SJSA1 (cell line): Measurements from ENCODE around the gene RNF149. TPM values are rescaled to one million over a fixed set of nuclear protein-coding genes. Genes with fewer than 3 reads are reported as not detected.
"Not testable (repeated sequence)": the region's sequence is repeated elsewhere in the genome, so short reads cannot be mapped to it uniquely, and the experiment has no call there.

ENCODE experiments used
- DNase-seq, 2 experiments: peaks; one replicate each; pipeline ENCODE4 v3.0.0-alpha.2; 2015 to 2020; ENCODE audit warnings: low spot score in 2 of 2, low read depth in 1 of 2
- H3K27ac ChIP-seq: fragments of 250-450 bp; sonication (Bioruptor Pico); 2 replicates; pipeline ENCODE4 v1.5.1; 2020; ENCODE audit warnings: mild to moderate bottlenecking, moderate library complexity
- H3K27me3 ChIP-seq: fragments of 250-450 bp; sonication (Bioruptor Pico); replicated peaks from 2 replicates; pipeline ENCODE4 v1.5.1; 2020; ENCODE audit warnings: mild to moderate bottlenecking, moderate library complexity
- H3K36me3 ChIP-seq: fragments of 250-450 bp; sonication (Bioruptor Pico); 2 replicates; pipeline ENCODE4 v1.5.1; 2020; ENCODE audit warnings: mild to moderate bottlenecking
- H3K4me1 ChIP-seq: fragments of 250-450 bp; sonication (Bioruptor Pico); replicated peaks from 2 replicates; pipeline ENCODE4 v1.6.1; 2021; ENCODE audit warnings: mild to moderate bottlenecking
- H3K4me3 ChIP-seq: fragments of 250-450 bp; sonication (Bioruptor Pico); 2 replicates; pipeline ENCODE4 v1.5.1; 2020; ENCODE audit warnings: mild to moderate bottlenecking
- H3K9me3 ChIP-seq: fragments of 250-450 bp; sonication (Bioruptor Pico); replicated peaks from 2 replicates; pipeline ENCODE4 v1.5.1; 2020; ENCODE audit warnings: mild to moderate bottlenecking
- total RNA-seq: library from RNA; depleted of rRNA; stranded (reverse); fragments of >200 nt; shearing (Covaris generic); gene quantifications from 2 replicates; pipeline ENCODE4 v1.2.3, GENCODE V29; 2014

The RNF149 gene
- total RNA-seq, 1 experiment from 2014 or later: 37.6 TPM

DNA sequence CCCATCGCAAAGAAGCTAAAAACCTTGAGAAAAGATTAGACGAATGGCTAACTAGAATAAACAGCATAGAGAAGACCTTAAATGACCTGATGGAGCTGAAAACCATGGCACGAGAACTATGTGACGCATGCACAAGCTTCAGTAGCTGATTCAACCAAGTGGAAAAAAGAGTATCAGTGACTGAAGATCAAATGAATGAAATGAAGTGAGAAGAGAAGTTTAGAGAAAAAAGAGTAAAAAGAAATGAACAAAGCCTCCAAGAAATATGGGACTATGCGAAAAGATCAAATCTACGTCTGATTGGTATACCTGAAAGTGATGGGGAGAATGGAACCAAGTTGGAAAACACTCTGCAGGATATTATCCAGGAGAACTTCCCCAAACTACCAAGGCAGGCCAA, 8.1 kb upstream of the RNF149 start:
- H3K27me3 ChIP-seq, H3K4me3 ChIP-seq, DNase-seq, H3K9me3 ChIP-seq, H3K27ac ChIP-seq, H3K36me3 ChIP-seq, H3K4me1 ChIP-seq: not testable (repeated sequence)

DNA sequence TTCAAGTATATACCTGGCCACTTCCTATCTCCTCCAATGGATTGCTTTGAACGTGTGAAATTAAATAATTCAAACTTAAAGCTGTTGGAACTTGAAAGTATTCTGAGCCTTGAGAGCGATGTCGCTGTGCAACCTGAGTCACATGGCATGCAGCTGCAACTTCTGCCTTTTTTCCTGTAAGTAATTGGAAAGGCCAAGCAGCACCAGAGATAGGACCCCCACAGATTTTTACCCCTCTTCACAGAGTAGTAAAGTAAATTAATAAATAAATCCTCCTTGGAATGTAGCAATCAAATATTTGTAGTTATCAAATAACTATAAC, 3.2 kb upstream of the RNF149 start:
- H3K36me3 ChIP-seq: peaks cover 7% of the 10 kb centered on the region
- peaks cover 21% of the 10 kb centered on the region for H3K4me1 ChIP-seq
- H3K27me3 ChIP-seq: no peaks in the 10 kb centered on the region
- H3K27ac ChIP-seq: no peak overlapping the region
- no peak for DNase-seq
- H3K9me3 ChIP-seq: no peaks in the 10 kb centered on the region
- no peak overlapping the region for H3K4me3 ChIP-seq

DNA sequence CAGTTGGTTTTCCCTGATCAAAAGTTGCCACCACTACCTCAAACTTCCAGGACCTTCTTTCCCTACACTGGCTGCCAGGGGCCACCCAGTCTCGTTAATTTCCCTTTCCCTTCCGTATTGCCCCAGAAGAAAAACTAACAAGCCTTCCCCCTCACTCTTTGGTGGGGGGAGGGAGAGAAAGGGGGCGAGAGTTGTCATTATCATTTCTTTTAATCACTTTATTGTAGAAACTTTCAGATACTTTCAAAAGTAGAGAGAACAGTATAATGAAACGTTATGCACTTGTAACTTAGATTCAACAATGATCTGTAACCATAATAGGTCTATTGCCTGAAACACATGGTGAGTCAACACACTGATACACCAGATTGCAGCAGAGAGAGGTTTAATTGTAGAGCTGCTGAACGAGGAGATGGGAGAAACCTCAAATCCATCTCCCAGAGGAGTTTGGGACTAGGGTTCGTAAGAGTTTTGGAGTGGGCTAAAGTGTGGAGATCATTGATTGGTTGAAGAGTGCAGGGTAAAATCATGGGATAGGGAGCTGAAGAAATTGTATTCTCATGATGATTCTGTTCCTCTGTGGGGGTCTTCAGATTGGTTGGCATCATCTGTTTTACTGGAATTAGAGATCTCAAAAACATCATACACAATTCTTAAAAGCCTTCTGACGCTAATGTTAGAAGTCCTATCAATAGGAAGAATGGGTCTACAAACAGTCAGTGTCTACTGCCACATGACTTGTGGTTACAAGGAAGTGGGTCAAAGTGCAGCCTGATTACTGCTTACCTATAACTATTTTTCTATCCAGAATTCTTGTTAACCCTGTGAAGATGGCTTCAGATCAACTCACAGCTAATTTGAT, 2.6 kb upstream of the RNF149 start:
- Histone ChIP-seq H3K36me3 (peaks cover 13% of the 10 kb centered on the region), H3K4me3 (no peak overlapping the region), H3K4me1 (peaks cover 27% of the 10 kb centered on the region), H3K9me3 (no peaks in the 10 kb centered on the region), H3K27ac (no peak overlapping the region), H3K27me3 (no peaks in the 10 kb centered on the region)
- no peak for DNase-seq

DNA sequence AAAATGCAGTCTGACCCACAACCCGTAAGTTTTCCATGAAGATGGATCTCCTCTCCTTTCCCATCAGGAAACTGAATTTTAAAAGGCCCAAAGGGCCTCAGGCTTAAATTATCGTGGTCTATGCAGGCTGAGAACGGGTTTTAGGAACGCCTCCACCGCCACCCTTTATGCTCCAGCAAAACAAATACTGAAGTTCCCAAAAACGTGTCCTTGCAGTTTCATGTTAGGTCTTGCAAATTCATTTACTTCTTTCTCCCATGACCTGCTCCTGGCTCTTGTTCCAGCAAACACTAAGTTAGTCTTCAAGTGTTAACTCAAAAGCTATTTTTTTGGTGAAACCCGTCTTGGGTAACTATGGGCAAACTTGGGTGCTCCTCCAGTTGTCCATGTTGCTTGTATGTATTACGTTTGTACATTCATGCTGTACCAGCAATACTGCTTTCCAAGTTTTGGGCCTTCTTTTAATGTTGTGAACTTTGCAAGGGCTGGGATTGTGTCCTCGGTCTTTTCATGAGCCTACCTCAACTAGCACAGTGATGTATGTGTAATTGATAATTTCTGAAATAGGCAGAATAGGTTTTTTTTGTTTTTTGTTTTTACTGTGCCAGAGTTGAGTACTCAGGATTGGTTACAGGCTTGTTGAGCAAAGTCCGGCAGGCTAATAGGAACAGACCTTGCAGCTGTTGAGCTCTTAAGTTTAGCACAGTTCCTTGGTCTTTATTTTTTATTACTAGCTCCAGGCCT, 1.8 kb upstream of the RNF149 start:
- Histone ChIP-seq H3K27ac (no peak overlapping the region), H3K4me3 (no peak overlapping the region), H3K36me3 (peaks cover 17% of the 10 kb centered on the region), H3K4me1 (peaks cover 35% of the 10 kb centered on the region), H3K9me3 (no peaks in the 10 kb centered on the region), H3K27me3 (no peaks in the 10 kb centered on the region)
- no peak for DNase-seq

DNA sequence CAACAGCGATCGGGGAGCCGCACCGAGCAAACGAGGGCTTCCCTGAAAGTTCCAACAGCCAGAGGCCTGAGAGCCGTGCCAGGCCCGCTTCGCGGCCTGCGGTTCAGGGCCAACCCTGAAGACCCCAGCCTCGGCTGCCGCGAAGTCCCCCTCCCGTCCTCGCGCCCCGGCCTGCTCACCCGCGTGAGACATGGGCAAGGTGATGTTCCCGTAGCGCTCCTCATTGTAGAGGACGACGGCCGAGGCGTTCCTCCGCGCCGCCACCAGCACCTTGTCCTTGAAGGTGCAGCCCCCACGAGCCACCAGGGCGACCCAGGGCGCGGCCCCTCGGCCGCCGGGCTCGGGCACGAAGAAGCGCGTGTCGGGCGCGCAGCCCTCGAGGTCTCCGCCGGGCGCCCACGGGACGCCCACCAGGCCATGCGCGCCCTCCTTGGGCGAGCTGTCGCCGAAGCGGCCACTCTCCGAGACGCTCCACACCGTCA, 510 bp downstream of the RNF149 start:
- Histone ChIP-seq H3K36me3 (peaks cover 28% of the 10 kb centered on the region), H3K4me3 (peak overlapping the region; percentile 91), H3K4me1 (peaks cover 38% of the 10 kb centered on the region), H3K9me3 (no peaks in the 10 kb centered on the region), H3K27me3 (no peaks in the 10 kb centered on the region), H3K27ac (peak overlapping the region; percentile 47)
- no peak for DNase-seq

DNA sequence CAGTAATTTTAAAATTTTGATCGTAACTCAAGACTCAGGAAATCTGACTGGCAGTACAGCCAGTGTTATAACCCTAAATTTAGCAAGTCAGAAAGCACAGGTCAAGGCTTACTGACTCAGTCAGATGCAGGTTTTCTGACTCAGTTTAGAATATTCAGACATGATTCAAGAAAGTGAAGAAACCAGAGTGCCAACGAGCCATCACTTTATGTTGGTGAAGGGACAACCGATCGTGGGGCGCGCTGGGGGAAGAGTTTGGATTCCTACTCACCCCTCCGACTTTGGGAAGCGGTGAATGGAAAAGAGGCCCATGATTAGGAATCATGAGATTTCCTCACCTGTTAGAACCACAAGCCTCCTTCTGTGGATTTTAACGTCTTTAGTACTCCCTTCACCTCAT, 998 bp downstream of the RNF149 start:
- peaks cover 28% of the 10 kb centered on the region for H3K36me3 ChIP-seq
- H3K27me3 ChIP-seq: no peaks in the 10 kb centered on the region
- no peaks in the 10 kb centered on the region for H3K9me3 ChIP-seq
- peaks cover 38% of the 10 kb centered on the region for H3K4me1 ChIP-seq
- H3K4me3 ChIP-seq: peak overlapping the region; percentile 91
- no peak overlapping the region for H3K27ac ChIP-seq
- peak in 1 of 2 experiments; percentile 7 for DNase-seq

DNA sequence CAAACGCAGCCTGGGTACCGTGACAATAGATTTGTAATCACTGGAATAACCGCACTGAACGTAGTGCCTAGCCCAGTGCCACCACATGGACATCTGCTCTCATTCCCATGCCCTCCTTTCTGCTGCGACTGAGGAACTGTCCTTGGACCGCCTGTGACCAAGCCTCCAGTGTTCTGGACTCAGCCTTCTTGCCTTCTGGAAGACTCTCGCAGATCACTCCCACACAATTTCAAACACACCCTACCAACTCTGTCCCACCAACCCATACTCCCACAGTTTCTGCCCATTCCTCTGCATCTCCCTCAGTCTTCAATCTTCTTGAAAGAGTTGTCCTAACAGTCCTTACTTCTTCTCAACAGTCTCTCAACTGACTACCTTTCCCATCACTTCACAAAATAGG, 2.1 kb downstream of the RNF149 start:
- H3K9me3 ChIP-seq: no peaks in the 10 kb centered on the region
- peak overlapping the region; percentile 91 for H3K4me3 ChIP-seq
- H3K27me3 ChIP-seq: no peaks in the 10 kb centered on the region
- H3K27ac ChIP-seq: peak overlapping the region; percentile 12
- H3K36me3 ChIP-seq: peaks cover 28% of the 10 kb centered on the region
- peaks cover 38% of the 10 kb centered on the region for H3K4me1 ChIP-seq
- no peak for DNase-seq

DNA sequence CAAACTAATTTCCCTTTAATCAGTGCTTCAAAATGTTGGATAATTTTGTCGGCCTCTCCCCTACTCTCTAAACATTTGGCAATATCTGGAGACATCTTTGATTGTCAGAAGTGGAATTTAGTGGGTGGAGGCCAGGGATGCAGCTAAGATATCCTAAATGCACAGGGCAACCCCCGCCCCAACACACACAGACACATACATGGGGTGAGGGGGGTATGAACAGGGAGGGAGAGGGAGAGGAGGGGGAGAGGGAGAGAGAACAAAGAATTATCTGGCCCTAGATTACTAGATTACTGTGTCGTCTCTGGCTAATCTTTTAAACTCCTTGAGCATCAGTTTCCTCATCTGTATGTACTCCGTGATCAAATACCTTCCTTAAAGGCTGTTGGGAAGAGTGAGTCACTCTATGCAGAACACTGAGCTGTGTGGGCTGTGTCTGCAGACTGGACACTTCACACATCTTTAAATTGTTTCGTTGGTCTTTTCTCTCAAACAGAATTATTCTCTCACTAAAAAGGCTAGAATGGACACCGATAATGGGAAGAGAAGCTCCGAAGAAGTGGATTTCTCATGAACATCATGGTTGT, 2.9 kb downstream of the RNF149 start:
- no peaks in the 10 kb centered on the region for H3K9me3 ChIP-seq
- peak in 1 of 2 experiments; percentile 8 for DNase-seq
- H3K4me1 ChIP-seq: peaks cover 38% of the 10 kb centered on the region
- H3K27me3 ChIP-seq: no peaks in the 10 kb centered on the region
- no peak overlapping the region for H3K4me3 ChIP-seq
- H3K27ac ChIP-seq: no peak overlapping the region
- peaks cover 28% of the 10 kb centered on the region for H3K36me3 ChIP-seq

DNA sequence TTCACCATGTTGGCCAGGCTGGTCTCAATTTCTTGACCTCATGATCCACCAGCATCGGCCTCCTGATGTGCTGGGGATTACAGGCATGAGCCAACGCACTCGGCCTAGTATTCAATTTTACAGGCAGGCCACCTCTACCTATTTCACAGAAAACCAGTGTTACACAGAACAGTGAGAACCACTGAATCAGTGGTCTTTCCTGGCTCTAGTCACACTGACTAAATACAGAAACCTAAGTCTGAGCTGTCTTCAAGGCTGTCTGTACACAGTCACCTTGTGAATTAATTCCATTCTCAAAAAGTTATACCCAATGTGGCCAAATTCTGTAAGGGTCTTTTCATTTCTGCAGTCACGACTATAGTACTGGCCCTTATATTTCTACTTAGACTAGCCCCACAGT, 3.5 kb downstream of the RNF149 start:
- Histone ChIP-seq H3K4me1 (peaks cover 38% of the 10 kb centered on the region), H3K4me3 (no peak overlapping the region), H3K27ac (no peak overlapping the region), H3K27me3 (no peaks in the 10 kb centered on the region), H3K36me3 (peaks cover 28% of the 10 kb centered on the region), H3K9me3 (no peaks in the 10 kb centered on the region)
- DNase-seq: no peak

DNA sequence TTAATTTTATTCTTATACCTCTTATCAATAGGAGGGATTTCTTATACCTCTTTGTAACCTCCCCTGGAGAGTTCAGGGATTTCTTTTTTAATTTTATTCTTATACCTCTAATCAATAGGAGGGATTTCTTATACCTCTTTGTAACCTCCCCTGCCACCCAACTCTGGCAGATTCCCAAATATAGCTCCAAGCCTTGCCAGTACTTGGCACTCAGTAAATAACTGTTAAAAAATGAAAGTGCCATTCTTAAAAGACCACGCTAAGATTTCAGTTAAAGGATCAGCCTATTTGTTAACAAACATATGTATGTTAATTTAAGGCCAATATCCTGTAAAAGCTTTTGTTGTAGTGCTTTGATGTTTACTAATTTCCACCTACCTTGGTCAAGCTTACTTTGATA, 4.8 kb downstream of the RNF149 start:
- no peak overlapping the region for H3K4me3 ChIP-seq
- H3K27ac ChIP-seq: no peak overlapping the region
- H3K9me3 ChIP-seq: no peaks in the 10 kb centered on the region
- DNase-seq: no peak
- no peaks in the 10 kb centered on the region for H3K27me3 ChIP-seq
- H3K4me1 ChIP-seq: peaks cover 35% of the 10 kb centered on the region
- peaks cover 28% of the 10 kb centered on the region for H3K36me3 ChIP-seq

DNA sequence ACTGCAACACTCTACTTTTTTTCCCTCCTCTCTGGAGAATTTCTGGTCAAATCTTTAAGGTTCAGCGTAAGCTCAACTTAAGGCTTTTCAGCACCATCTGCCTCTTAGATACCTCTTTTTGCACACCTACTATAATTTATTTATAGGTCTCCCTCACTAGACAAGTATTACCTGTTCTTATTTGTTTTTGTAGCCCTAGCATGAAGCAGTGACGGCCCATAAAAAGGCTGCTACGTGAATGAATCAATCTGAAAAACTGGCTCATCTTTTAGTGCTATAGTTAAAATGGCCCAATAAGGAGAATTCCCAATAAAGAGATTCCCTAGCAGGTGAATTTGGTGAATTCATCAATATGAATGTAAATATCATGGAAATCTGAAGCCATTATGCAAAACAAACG, 6.5 kb downstream of the RNF149 start:
- peaks cover 21% of the 10 kb centered on the region for H3K36me3 ChIP-seq
- H3K9me3 ChIP-seq: no peaks in the 10 kb centered on the region
- H3K27me3 ChIP-seq: no peaks in the 10 kb centered on the region
- no peak overlapping the region for H3K4me3 ChIP-seq
- peaks cover 20% of the 10 kb centered on the region for H3K4me1 ChIP-seq
- DNase-seq: no peak
- H3K27ac ChIP-seq: no peak overlapping the region

DNA sequence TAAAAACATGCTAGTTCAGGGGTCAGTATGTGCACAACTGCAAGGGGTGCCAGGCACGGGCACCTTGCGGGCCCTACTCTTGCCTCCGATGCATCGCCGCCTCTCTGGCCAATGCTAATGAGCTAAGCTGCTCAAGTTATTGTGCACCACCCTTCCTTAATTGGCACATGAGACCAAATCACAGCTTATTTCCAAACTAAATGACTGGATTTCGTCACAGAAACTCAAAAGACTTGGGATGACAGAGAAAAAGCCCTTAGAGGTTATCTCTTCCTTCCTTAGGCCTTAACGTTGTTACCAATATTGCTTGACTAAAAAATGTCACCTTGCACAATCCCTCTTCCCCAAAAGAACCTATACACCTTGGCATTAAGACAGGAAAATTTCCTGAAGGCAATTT, 7.7 kb downstream of the RNF149 start:
- Histone ChIP-seq H3K4me1 (peaks cover 19% of the 10 kb centered on the region), H3K9me3 (no peaks in the 10 kb centered on the region), H3K36me3 (peaks cover 13% of the 10 kb centered on the region), H3K4me3 (no peak overlapping the region), H3K27ac (no peak overlapping the region), H3K27me3 (no peaks in the 10 kb centered on the region)
- no peak for DNase-seq

DNA sequence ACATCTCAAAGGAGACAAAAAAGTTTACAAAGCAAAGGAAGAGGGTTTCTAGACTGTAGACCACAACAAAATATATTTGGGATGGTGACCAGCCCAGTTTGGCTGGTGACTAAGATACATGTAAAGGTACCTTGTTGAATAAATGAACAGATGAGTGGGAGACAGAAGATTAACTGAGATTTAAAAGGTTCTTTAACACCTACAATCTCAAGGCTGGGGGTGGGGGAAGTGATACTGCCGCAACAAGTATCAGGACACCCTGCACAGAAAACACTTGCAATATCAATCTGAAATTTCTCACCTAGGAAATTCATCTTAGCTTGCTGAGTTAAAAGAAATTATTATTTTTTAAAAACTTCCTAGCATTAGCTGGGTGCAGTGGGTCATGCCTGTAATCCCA, 8.3 kb downstream of the RNF149 start:
- Histone ChIP-seq H3K27me3 (no peaks in the 10 kb centered on the region), H3K36me3 (peaks cover 10% of the 10 kb centered on the region), H3K4me3 (no peak overlapping the region), H3K4me1 (peaks cover 15% of the 10 kb centered on the region), H3K9me3 (no peaks in the 10 kb centered on the region), H3K27ac (no peak overlapping the region)
- no peak for DNase-seq

DNA sequence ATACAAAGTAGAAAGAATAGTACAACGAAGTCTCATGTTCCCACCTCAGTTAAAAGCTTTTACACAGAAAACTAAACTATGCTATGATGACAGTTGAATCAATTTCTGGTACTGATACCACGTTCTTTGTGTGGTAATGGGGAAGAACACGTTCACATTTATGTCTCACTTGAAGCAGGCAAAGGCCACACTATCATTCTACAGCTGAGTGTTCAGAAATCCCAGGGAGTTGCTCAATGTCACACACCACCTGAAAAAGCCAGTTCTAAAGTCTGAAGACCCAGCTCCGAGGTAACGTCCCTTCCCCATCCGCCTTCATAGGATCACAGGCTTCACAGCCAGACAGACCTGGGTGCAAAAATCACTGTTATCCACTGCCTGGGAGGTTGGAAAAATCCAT, 8.9 kb downstream of the RNF149 start:
- H3K9me3 ChIP-seq: no peaks in the 10 kb centered on the region
- peaks cover 12% of the 10 kb centered on the region for H3K36me3 ChIP-seq
- no peak overlapping the region for H3K27ac ChIP-seq
- DNase-seq: no peak
- H3K27me3 ChIP-seq: no peaks in the 10 kb centered on the region
- no peak overlapping the region for H3K4me3 ChIP-seq
- peaks cover 13% of the 10 kb centered on the region for H3K4me1 ChIP-seq
